GM12878 (cell line): ENCODE results near the gene CTNNA2. TPM values are rescaled to one million over a fixed set of nuclear protein-coding genes. Genes with fewer than 3 reads are reported as not detected.

Experiments used
- ATAC-seq: fragments of 200-7000 bp; cut with Tn5 transposase; 3 replicates; pipeline ENCODE4 v1.9.1; 2020; ENCODE audit warnings: mild to moderate bottlenecking, moderate library complexity
- BruUV-seq: library from RNA; stranded (reverse); fragments of 400-500 nt; replicated peaks from 2 replicates; lab custom pipeline; 2021; lab: Mats Ljungman, UMichigan
- CTCF ChIA-PET: fragments of 300-600 bp; sonication (Branson Sonifier 250); formaldehyde crosslinking; extraction: SDS; loops from one replicate; lab custom pipeline; 2021; ENCODE audit warnings: inconsistent platforms; lab: Yijun Ruan, JAX
- POLR2A ChIA-PET: fragments of 350-600 bp; formaldehyde crosslinking; extraction: SDS; loops from one replicate; lab custom pipeline; 2021; ENCODE audit warnings: inconsistent platforms; lab: Charles Lee
- RAD21 ChIA-PET: fragments of 300-600 bp; sonication (Branson Sonifier 250); formaldehyde crosslinking; loops from one replicate; lab custom pipeline; 2023; ENCODE audit warnings: antibody characterized with exemption; ENCODE audit not compliant: unreplicated experiment; lab: Charles Lee
- SMC1A ChIA-PET: fragments of 300-600 bp; sonication (Branson Sonifier 250); formaldehyde crosslinking; loops from one replicate; lab custom pipeline; 2023; ENCODE audit not compliant: unreplicated experiment, uncharacterized antibody; lab: Charles Lee
- DNase-seq: peaks from one replicate; pipeline ENCODE4 v3.0.0-alpha.2; 2011; ENCODE audit warnings: low read depth, low spot score
- FAIRE-seq: peaks from 3 replicates; lab custom pipeline; 2011; peaks lifted over from hg19 to GRCh38; lab: Jason Lieb, UNC
- H2AFZ ChIP-seq: 2 replicates; pipeline ENCODE4 v1.6.0; 2011; ENCODE audit warnings: low read depth, low read length, control low read depth; ENCODE audit not compliant: control insufficient read depth
- H3K27ac ChIP-seq: 2 replicates; pipeline ENCODE4 v1.5.1; 2011; ENCODE audit warnings: control low read depth; ENCODE audit not compliant: control insufficient read depth, insufficient read depth
- H3K27me3 ChIP-seq, 2 experiments: replicated peaks in 1 of 2; 2 replicates each; pipeline versions ENCODE4 v1.6.0 to v1.6.1; 2011; ENCODE audit warnings: low read length in 1 of 2; ENCODE audit not compliant: control insufficient read depth in 2 of 2, insufficient read depth in 2 of 2
- H3K36me3 ChIP-seq, 2 experiments: 2 replicates each; pipeline ENCODE4 v1.5.1; 2011; ENCODE audit warnings: low read length in 1 of 2; ENCODE audit not compliant: control insufficient read depth in 2 of 2, insufficient read depth in 2 of 2
- H3K4me1 ChIP-seq: 2 replicates; pipeline ENCODE4 v1.6.1; 2011; ENCODE audit warnings: mild to moderate bottlenecking, low read length, moderate library complexity, mixed read lengths; ENCODE audit not compliant: control insufficient read depth, insufficient read depth
- H3K4me2 ChIP-seq: 2 replicates; pipeline ENCODE4 v1.6.0; 2011; ENCODE audit warnings: control low read depth; ENCODE audit not compliant: control insufficient read depth, insufficient read depth
- H3K4me3 ChIP-seq: fragments of 200-600 bp; sonication (generic); 2 replicates; pipeline ENCODE4 v1.5.1; 2016
- H3K79me2 ChIP-seq: 2 replicates; pipeline ENCODE4 v1.6.0; 2011; ENCODE audit warnings: low read length; ENCODE audit not compliant: control insufficient read depth, insufficient read depth
- H3K9ac ChIP-seq: 2 replicates; pipeline ENCODE4 v1.8.0; 2011; ENCODE audit warnings: low read length, control low read depth, mixed read lengths; ENCODE audit not compliant: control insufficient read depth, insufficient read depth
- H3K9me3 ChIP-seq: replicated peaks from 3 replicates; pipeline ENCODE4 v1.5.1; 2011; ENCODE audit warnings: mild to moderate bottlenecking, low read length; ENCODE audit not compliant: control insufficient read depth, insufficient read depth
- H4K20me1 ChIP-seq: 2 replicates; pipeline ENCODE4 v1.6.0; 2011; ENCODE audit not compliant: control insufficient read depth, insufficient read depth
- ASH2L ChIP-seq: fragments of 300-600, 200-600 bp; sonication (generic); IDR thresholded peaks from 2 replicates; pipeline ENCODE4 v1.6.1; 2017; ENCODE audit warnings: low read depth, mild to moderate bottlenecking, borderline replicate concordance
- BACH1 ChIP-seq: fragments of 450-650 bp; IDR thresholded peaks from 2 replicates; pipeline ENCODE4 v1.6.1; 2017; ENCODE audit warnings: mild to moderate bottlenecking, borderline replicate concordance
- BCLAF1 ChIP-seq: fragments of 450-650 bp; IDR thresholded peaks from 2 replicates; pipeline ENCODE4 v1.6.1; 2017; ENCODE audit warnings: antibody characterized with exemption, mild to moderate bottlenecking, moderate library complexity
- CBX3 ChIP-seq: fragments of 200-600 bp; sonication (generic); IDR thresholded peaks from 2 replicates; pipeline ENCODE4 v1.6.1; 2016; ENCODE audit warnings: low read depth, borderline replicate concordance
- GATAD2B ChIP-seq: fragments of 450-650 bp; conservative IDR thresholded peaks from 2 replicates; pipeline ENCODE4 v1.6.1; 2017; ENCODE audit warnings: low read depth, mild to moderate bottlenecking, moderate library complexity
- HDAC6 ChIP-seq: fragments of 200-600 bp; sonication (generic); IDR thresholded peaks from one replicate; pipeline ENCODE4 v1.8.0; 2017; ENCODE audit warnings: antibody characterized with exemption; ENCODE audit not compliant: unreplicated experiment
- MEF2B ChIP-seq: fragments of 450-650 bp; IDR thresholded peaks from 2 replicates; pipeline ENCODE4 v1.6.1; 2018; ENCODE audit warnings: mild to moderate bottlenecking, moderate library complexity; ENCODE audit not compliant: partially characterized antibody, poor library complexity, severe bottlenecking
- PAX8 ChIP-seq: fragments of 450-650 bp; IDR thresholded peaks from 2 replicates; pipeline ENCODE4 v1.6.1; 2017; ENCODE audit warnings: mild to moderate bottlenecking, moderate library complexity
- POU2F2 ChIP-seq: IDR thresholded peaks from 3 replicates; pipeline ENCODE4 v1.6.1; 2011; ENCODE audit warnings: low read depth, mild to moderate bottlenecking, low read length, borderline replicate concordance
- PRDM15 ChIP-seq: fragments of 450-650 bp; formaldehyde crosslinking; IDR thresholded peaks from 2 replicates; pipeline ENCODE4 v1.4.0; 2020; ENCODE audit warnings: mild to moderate bottlenecking, moderate library complexity
- SMAD5 ChIP-seq: IDR thresholded peaks from 2 replicates; pipeline ENCODE4 v1.6.1; 2016; ENCODE audit warnings: antibody characterized with exemption, low read depth
- USF1 ChIP-seq: IDR thresholded peaks from 2 replicates; pipeline ENCODE4 v1.6.1; 2011; ENCODE audit warnings: borderline replicate concordance, low read depth, mild to moderate bottlenecking, moderate library complexity, mixed read lengths, low read length; ENCODE audit not compliant: insufficient read depth; ENCODE audit errors: extremely low read length
- WGBS: methylation state at CpG from one replicate; pipeline ENCODE4 v1.1.6; 2016; ENCODE audit warnings: low lambda C conversion rate; ENCODE audit not compliant: insufficient replicate concordance, insufficient coverage; ENCODE audit errors: missing lambda C conversion rate; 5-methylcytosine and 5-hydroxymethylcytosine counted together
- in situ Hi-C: fragments of 300-500 bp; cut with MboI; formaldehyde crosslinking; loops from 9 replicates; pipeline ENCODE4 v1.14.3; 2018; ENCODE audit warnings: mixed read lengths
- intact Hi-C: fragments of 100-400 bp; cut with micrococcal nuclease; formaldehyde crosslinking; loops from one replicate; pipeline ENCODE4 v1.14.2; 2022; ENCODE audit not compliant: unreplicated experiment
- polyA plus RNA-seq, 11 experiments: library from polyadenylated mRNA; depleted of rRNA in 4 of 11; unstranded in 6 of 11; stranded (reverse) in 5 of 11; fragments of >200 nt; fragmentation: Nextera tagmentation in 4 of 11; fragmentation: Illumina TruSeq in 1 of 11; extraction: Ambion mirVana in 4 of 11; extraction: Trizol in 1 of 11; gene quantifications; 1 replicate in 1 of 11; 2 replicates in 10 of 11; pipeline versions ENCODE4 v1.2.1 to v1.2.3, GENCODE V29; 2011 to 2016; ENCODE audit warnings: inconsistent platforms in 2 of 11, missing spikeins in 2 of 11, low read depth in 1 of 11
- total RNA-seq, 4 experiments: library from RNA; depleted of rRNA in 3 of 4; stranded (reverse); fragments of >200 nt in 3 of 4; fragmentation: Illumina TruSeq in 1 of 4; extraction: Trizol in 1 of 4; gene quantifications; 2 replicates each; pipeline versions ENCODE4 v1.2.1 to v1.2.3, GENCODE V29; 2013 to 2021
- TF ChIP-seq, protein P1 (sequence below): IDR thresholded peaks from 2 replicates; pipeline ENCODE4 v1.6.1; 2012; ENCODE audit warnings: mild to moderate bottlenecking, low read depth, low read length

CTNNA2 gene
- total and polyA plus RNA-seq, 10 of the 15 experiments (the other 5 are each of a cell fraction or from before 2014, with no cell fraction given), result 2.4 to 36.2 (median 6.6) TPM

DNA sequence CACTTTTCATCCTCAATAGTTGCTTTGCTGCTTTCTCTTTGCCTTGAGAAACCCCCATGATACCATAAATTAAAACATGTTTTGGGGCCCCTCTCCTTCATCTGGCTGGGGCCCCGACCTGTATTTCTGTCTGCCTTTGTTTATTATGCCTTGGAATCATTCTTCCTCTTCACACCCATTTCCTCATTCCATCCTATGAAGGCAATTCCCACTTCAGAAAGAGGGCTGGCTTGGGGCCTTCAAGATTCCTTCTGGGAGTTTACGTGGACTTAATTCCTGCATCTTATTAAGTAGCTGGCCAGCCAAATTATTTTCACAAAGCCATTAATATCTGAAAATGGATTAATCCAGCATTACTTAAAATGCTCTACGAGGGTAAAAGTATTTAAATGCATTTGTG is 798.5 kb downstream of the CTNNA2 start:
- Histone ChIP-seq H3K27me3 (no peaks in the 10 kb centered on the region), H4K20me1 (no peaks in the 10 kb centered on the region), H3K4me2 (no peak overlapping the region), H3K36me3 (no peaks in the 10 kb centered on the region), H3K79me2 (no peaks in the 10 kb centered on the region), H3K4me3 (no peak overlapping the region), H3K27ac (no peak overlapping the region), H3K4me1 (no peaks in the 10 kb centered on the region), H3K9ac (no peak overlapping the region), H3K9me3 (no peaks in the 10 kb centered on the region), H2AFZ (no peak overlapping the region)
- ChIA-PET RAD21 (no interaction called here), CTCF (no interaction called here), SMC1A (no interaction called here), POLR2A (no interaction called here)
- no TSS peak for BruUV-seq
- WGBS, result 2% methylated on average over 3 of the region's 3 CpGs
- intact Hi-C loops, result no loop called here
- FAIRE-seq (no peak), ATAC-seq (no peak), DNase-seq (no peak)
- in situ Hi-C loops, result no loop called here
- no peak for TF ChIP-seq GATAD2B
- no peak for TF ChIP-seq ASH2L
- no peak for TF ChIP-seq SMAD5
- no peak for TF ChIP-seq BACH1
- TF ChIP-seq, protein P1, sequence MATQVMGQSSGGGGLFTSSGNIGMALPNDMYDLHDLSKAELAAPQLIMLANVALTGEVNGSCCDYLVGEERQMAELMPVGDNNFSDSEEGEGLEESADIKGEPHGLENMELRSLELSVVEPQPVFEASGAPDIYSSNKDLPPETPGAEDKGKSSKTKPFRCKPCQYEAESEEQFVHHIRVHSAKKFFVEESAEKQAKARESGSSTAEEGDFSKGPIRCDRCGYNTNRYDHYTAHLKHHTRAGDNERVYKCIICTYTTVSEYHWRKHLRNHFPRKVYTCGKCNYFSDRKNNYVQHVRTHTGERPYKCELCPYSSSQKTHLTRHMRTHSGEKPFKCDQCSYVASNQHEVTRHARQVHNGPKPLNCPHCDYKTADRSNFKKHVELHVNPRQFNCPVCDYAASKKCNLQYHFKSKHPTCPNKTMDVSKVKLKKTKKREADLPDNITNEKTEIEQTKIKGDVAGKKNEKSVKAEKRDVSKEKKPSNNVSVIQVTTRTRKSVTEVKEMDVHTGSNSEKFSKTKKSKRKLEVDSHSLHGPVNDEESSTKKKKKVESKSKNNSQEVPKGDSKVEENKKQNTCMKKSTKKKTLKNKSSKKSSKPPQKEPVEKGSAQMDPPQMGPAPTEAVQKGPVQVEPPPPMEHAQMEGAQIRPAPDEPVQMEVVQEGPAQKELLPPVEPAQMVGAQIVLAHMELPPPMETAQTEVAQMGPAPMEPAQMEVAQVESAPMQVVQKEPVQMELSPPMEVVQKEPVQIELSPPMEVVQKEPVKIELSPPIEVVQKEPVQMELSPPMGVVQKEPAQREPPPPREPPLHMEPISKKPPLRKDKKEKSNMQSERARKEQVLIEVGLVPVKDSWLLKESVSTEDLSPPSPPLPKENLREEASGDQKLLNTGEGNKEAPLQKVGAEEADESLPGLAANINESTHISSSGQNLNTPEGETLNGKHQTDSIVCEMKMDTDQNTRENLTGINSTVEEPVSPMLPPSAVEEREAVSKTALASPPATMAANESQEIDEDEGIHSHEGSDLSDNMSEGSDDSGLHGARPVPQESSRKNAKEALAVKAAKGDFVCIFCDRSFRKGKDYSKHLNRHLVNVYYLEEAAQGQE, result no peak
- no peak for TF ChIP-seq BCLAF1
- TF ChIP-seq PAX8, result no peak
- TF ChIP-seq PRDM15 (CRISPR knock-in tag), result no peak
- no peak for TF ChIP-seq MEF2B
- no peak for TF ChIP-seq HDAC6
- no peak for TF ChIP-seq USF1
- no peak for TF ChIP-seq CBX3
- no peak for TF ChIP-seq POU2F2
